ENCODE data around the gene ITPR1.

Gene ITPR1

GRCh38 chr3:4511491-4512262 is 18.5 kb downstream of the ITPR1 start:
- no peak for DNase-seq

DNA sequence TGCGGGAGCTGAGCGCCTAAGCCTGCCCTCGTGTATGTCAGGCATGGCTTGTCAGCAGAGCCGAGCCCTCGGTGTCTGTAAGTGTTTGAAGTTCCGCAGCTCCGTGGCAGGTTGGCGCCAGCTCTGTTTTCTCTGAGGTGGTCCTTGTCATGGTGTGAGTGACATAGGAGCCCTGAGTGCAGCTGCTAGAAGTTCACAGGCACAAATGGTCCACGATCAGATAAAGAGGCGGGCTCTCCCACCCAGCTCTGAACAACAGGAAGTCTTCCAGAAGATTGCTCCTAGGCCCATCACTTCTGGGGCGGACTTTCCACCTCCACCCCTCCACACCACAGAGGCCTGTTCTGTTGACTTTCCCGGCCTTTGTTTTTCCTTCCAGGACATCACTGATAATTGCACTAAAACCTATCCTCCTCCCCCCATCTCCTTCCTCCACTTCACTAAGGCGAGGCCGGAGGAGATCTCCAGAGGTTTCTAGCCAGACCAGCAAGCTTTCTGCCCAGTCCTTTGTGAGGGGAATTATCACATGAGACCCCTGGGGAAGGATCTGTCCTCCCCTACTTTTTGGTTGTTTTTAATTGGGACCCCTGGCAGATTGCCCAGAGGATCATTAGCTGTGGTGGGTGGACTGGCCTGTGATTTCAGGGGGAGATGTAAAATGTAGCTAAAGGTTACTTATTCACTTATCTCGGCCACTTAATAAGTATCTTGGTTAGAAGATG is 19.9 kb downstream of the ITPR1 start:
- DNase-seq = no peak

DNA sequence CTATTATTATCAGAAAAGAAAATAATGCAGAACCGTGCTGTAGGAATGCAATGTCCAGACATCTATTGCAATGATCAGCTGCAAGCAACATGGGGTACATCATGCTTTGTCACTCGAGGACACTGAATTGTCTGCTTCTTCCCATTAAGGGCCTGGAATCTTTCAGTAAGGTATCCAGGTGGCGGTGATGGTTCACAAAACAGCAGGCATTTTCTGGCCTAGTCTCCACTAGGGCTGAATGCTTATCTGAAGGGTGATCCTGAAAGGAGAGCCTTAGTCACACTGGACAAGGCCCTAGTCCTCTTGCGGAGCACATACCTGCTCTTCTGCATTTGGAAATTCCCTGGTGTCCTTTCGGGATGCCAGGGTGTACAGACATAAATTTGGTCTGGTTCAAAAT is 21.2 kb downstream of the ITPR1 start:
- DNase-seq = no peak

DNA sequence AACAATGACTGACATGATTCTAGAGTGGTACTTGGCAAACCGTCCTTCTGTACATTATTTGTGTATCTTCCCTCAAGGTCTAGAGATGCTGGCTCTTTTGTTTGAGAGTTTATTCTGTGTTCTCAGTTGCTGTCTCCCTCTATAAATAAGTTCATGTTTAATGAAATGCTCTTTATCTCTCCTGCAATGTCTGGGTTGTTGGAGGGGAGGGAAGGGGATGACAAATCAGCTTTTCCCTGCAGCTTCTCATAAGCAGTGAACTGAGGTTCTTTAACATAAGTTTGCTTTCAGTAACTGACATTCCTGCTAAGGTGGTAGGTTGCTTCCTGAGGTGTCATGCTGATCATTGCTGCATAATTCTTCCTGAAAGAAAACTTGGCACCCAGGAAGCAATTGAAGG is 21.8 kb downstream of the ITPR1 start:
- DNase-seq = no peak

DNA sequence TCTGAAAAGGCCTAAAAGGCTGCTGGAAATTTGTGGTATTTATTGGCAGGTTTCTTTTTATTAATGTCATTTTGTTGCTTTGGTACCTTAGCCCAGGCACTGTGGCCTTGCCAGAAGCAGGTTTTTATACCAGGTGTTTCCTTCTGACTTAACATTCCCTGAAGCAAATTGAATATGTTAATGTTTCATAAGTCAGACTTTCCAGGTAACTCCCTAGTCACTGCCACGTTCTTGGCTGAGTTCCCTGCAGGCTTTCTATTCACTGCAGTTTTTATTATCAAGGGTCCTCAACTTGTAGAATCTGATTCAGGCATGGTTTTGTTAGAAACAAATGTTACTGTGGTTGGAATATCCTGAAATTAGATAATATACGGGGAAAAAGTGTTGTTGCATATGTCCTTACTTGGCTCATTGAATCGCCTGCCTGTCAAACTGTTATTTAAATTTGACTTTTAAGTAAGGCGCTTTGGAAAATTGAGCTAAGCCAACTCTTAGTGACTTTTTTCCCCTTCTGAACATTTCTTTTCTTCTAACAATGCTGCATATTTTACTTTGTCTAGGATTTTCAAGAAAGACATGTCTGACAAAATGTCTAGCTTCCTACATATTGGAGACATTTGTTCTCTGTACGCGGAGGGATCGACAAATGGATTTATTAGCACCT is 22.9 kb downstream of the ITPR1 start:
- peak; percentile 65 for DNase-seq

- DNase-seq = no peak
Measured at GRCh38 chr3:4517093-4517492, 23.9 kb downstream of the ITPR1 start.

DNA sequence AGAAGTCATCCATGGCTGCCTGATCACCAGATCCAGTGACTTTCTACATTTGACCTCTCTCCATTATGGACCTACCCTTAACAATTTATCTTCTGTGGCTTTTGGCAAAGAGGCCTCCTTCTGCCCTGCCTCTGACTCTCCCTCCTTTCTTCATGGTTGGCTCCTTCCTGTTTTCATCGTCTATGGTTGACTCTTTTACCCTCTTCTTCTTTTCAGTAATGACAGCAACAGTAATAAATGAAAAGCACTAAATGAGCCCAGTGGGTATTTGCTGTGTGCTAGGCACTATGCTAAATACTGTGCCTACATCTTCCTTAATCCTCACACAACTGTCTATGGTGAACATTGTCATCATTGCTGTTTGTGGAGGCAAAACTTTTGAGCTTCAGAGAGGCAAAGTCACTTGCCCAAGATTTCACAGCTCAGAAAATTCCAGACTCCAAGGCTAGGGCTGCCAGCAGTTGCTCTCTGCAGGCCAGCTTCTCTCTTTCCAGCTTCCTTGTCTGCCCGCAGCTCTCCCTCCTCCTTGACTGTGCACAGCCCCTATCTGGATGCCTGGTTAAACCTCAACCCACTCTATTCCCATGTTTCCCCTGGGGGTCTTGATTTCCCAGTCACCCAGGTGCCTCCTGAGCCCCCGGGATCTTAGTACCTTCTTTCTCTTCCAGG is 24.6 kb downstream of the ITPR1 start:
- DNase-seq = no peak

- DNase-seq = peak; percentile 49
Measured at GRCh38 chr3:4520033-4520816, 27.1 kb downstream of the ITPR1 start.

DNA sequence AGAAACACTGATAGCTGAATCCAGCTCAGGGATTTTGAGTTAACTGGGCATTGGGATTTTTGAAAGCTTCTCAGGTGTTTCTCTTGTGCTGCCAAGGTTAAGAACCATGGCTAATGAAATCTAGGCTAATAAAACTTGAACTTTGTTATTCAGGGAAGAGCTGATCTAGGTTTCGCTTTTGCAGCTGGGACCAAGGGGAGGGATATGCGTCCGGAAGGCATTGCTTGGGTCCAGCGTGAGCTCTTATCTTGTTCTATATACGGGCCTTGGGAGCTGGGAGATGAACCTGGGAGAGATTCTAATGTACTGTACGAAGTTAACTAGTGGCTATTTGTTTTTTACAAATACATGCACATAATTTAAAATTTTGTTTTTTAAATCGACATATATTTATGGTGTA is 29.8 kb downstream of the ITPR1 start:
- no peak for DNase-seq

DNA sequence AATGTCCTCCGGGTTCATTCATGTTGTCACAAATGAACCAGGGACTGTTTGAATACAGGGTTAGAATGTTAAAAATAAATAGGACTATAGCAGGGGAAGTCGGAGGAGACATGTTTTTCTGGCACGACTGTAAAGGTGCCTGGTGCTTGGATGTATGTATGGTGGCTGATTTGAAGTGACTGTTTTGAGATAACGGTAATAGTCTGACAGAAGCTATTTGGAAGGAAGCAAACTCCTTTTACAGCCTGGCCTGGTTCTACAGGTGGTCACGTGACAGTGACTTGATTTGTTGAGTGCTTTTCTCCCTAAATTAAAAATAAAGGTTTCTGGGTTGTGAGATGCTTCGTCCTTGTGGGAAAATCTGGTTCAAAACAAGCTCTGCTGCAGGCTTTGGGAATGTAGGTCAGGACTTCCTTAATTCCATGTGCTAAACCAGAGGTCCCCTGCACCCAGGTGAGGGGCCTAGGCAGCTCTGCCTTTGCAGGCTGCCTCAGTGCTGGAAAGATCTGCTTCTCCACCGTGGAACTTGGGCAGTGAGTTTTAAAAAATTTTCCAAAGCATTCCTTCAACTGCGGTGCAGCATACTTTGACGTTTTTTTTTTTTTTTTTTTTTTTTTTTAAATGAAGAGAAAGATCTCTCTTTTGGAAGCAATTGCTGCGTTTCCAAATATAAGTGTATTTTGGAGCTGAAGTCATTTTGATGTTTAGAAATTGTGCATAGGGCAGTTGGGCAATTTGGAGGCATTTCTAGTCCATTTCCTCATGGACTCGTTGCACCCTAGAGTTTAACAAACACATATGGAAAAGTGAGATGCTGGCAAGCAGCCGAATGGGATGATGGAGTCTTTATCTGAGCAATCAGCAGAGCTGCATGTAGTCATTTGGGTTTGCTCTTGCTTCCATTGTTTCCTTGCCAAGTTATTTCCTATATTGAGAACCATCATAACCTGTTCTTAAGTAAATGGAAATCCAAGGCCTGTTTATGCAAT is 30.9 kb downstream of the ITPR1 start:
- no peak for DNase-seq

DNA sequence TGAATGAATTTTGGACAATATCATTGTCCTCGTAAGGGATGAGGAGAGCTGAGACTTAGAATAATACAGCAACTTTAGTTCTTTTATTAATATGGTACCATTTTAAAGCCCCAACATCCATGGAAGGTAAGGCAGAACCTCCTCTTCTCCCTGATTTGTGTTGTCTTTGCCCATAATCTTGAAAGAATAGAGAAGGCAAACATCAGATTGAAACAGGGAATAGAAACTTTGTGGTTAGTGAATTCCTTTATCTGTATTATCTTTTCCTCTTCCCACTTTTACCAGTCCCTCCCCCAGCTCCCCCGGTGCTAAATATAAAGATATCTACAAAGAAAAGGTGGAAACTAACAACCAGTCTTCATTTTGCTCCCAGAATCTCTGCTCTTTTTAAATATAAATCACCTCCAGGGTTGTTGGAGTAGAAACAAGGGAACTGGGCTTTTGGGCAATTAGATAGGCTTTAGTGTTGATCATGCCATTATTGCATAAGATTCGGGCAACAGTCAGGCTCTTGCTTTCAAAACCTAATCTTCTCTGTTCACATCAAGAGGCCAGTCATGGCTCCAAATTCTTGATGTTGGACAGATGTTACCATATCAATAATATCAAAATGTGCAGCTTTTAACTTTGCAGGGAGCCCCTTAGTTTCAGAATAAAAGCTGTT is 32.5 kb downstream of the ITPR1 start:
- DNase-seq = no peak

GRCh38 chr3:4528320-4528719 is 35.2 kb downstream of the ITPR1 start:
- no peak for DNase-seq

GRCh38 chr3:4528819-4529600 is 35.9 kb downstream of the ITPR1 start:
- no peak for DNase-seq

- no peak for DNase-seq
Measured at GRCh38 chr3:4529876-4530588, 36.9 kb downstream of the ITPR1 start.

- DNase-seq = peak; percentile 59
Measured at GRCh38 chr3:4531478-4532025, 38.4 kb downstream of the ITPR1 start.

DNA sequence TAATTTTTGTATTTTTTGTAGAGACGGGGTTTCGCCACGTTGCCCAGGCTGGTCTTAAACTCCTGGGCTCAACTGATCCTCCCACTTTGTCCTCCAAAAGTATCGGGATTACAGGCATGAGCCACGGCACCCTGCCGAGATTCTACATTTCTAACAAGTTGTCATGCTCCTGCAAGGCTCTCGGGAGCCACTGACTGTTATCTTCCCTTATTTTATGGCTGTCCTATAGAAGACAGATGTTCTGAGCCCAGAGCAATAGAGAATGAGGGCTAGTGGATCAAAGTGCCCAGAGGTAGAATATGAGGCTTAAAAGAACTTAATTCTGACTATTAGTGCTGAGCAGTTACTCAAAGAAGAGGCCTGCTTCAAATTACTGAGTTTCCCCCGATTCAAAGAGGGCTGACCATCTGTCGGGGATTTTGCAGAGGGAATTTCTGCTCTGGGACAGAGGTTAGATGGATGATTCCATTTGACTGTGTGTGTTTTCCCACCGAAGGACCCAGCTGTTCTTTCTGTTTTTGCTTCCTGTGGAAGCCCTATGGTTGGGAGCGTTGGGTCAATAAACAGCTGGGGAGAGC is 39.5 kb downstream of the ITPR1 start:
- no peak for DNase-seq

DNA sequence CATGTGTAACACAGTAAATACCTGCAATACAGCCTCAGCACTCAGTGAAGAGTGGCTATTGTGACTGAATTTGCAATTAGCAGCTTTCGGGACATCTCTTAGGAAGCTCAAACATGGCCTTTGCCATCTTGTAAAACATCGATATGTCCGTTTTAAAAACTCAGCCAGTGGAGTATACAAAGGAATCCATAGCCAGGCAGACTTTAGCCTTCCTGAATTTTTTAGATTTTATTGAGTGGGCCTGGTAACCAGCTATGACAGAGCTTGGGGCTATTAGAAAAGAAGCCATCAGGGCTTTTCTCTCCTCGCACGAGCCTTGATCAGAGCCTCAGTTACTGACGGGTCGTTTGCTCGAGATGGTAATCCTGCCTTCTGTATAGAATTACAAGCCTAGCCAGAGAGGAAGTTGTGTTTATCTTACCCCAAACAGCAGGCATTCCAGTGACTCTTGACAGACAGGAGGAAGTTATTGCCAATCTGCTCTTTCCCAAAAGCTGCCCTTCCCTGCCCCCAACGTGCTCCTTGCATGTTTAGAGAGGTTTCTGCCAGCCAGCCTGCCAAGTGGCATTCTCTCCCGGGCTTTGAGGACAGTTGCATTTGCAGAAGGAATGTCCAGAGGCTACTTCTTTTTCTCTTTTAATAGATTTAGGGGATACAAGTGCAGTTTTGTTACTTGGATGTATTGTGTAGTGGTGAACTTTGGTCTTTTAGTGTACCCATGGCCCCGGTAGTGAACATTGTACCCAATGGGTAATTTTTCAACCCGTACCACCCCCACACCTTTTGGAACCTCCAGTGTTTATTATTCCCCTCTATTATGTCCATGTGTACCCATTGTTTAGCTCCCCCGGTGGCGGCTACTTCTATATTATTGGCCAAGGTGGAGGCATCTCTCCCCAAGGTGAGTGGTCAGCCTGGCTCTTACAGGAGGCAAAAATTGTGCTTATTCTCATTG is 40.6 kb downstream of the ITPR1 start:
- peak; percentile 93 for DNase-seq
